ENCODE measurements around the gene BICC1. TPM values are rescaled to one million over a fixed set of nuclear protein-coding genes. Genes with fewer than 3 reads are reported as not detected.
"Not testable (repeated sequence)": the region's sequence is repeated elsewhere in the genome, so short reads cannot be mapped to it uniquely, and the experiment has no call there.

Gene BICC1
- total RNA-seq, 2 experiments from 2014 or later: not detected

DNA sequence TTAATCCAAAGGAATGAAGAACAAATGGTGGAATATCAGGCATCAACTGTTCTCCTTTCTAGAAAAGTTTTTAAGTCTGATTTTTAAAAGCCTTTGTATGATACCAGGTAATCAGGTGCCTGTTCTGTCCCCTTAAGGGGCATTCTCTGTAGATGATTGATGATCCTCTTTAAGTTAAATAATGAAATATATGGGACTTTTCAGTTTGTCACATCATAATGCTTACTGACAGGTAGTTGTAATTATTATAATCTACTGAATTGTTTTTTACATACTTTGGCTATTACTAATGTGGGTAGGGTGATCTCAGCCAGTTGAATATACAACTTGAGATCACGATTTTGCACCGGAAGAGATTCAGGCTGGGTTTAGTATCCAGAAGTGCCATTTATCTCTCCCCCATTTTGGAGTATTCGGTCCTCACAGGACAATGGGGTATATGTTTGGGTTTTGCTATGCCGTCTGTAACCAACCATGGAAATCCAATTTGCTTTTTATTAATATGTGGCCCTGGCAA is 330.2 kb downstream of the BICC1 start:
- Mint-ChIP-seq H3K9me3 (no peaks in the 10 kb centered on the region), H3K4me3 (no peak overlapping the region), H3K27ac (no peak overlapping the region), H3K36me3 (ENCODE audit: low read depth) (no peaks in the 10 kb centered on the region), H3K4me1 (no peaks in the 10 kb centered on the region), H3K27me3 (peaks cover 2% of the 10 kb centered on the region)
- DNase-seq: no peak
- ChIA-PET POLR2A (no interaction called here), CTCF (no interaction called here)

DNA sequence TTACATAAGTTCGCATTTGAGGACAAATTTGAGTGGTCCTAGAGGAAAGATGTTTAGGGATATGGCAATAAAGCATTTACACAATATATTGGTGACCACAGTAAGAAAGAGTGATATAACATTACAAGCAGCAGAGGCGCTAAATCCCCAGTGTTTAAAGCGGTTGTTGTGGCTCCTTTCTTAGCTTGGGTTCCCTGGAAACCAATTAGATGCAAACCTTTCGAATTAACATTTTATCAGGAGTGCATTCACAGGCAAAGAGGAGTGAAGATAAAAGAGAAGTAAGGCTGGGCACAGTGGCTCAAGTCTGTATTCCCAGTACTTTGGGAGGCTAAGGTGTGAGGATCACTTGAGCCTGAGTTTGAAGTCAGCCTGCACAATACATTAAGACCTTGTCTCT is 331.1 kb downstream of the BICC1 start:
- Mint-ChIP-seq H3K4me1 (no peaks in the 10 kb centered on the region), H3K27me3 (peaks cover 2% of the 10 kb centered on the region), H3K9me3 (no peaks in the 10 kb centered on the region), H3K4me3 (no peak overlapping the region), H3K36me3 (ENCODE audit: low read depth) (no peaks in the 10 kb centered on the region), H3K27ac (no peak overlapping the region)
- POLR2A ChIA-PET: no interaction called here
- no peak for DNase-seq
- CTCF ChIA-PET: no interaction called here

DNA sequence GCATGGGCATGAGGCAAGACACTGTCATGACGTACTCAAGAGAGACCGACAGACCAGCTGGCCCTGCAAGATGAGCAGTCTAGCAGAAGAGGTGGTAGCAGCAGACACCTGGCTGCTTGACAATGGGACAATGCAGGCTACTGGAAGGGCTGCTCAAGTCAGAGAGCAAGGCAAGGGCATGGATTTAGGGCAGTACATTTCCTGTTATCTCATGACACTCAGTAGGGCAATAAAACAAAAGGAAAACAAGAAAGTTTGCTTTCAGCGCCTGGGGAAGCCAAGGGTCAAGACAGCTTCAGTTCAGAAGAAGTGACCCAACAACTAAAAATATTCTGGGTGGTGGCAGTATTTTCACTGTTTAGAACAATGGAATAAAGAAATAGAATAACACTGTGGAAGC is 332.0 kb downstream of the BICC1 start:
- CTCF ChIA-PET: no interaction called here
- Mint-ChIP-seq H3K4me1 (no peaks in the 10 kb centered on the region), H3K9me3 (no peaks in the 10 kb centered on the region), H3K36me3 (ENCODE audit: low read depth) (no peaks in the 10 kb centered on the region), H3K27me3 (peaks cover 2% of the 10 kb centered on the region), H3K4me3 (no peak overlapping the region), H3K27ac (no peak overlapping the region)
- POLR2A ChIA-PET: no interaction called here
- no peak for DNase-seq

DNA sequence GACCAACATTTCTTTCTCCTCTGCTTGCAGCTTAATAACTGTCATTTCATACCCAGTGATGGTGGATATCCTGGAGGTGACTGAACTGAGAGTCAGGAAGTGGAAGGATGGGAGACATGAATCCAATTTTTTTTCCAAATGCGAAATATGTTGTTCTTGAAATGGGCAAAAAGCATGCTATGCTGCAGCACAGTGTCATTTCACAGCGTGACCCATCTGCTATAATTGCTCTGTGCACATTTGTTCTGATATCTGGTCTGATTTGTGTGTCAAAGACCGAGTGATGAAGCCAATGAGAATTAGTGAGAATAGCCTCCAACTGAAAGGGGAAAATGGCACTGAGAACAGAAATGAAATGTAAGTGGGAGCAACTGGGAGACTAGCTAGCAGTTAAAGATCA is 334.2 kb downstream of the BICC1 start:
- Mint-ChIP-seq H3K9me3 (no peaks in the 10 kb centered on the region), H3K27me3 (no peaks in the 10 kb centered on the region), H3K4me3 (no peak overlapping the region), H3K27ac (no peak overlapping the region), H3K36me3 (ENCODE audit: low read depth) (no peaks in the 10 kb centered on the region), H3K4me1 (no peaks in the 10 kb centered on the region)
- POLR2A ChIA-PET: no interaction called here
- CTCF ChIA-PET: no interaction called here
- DNase-seq: no peak

DNA sequence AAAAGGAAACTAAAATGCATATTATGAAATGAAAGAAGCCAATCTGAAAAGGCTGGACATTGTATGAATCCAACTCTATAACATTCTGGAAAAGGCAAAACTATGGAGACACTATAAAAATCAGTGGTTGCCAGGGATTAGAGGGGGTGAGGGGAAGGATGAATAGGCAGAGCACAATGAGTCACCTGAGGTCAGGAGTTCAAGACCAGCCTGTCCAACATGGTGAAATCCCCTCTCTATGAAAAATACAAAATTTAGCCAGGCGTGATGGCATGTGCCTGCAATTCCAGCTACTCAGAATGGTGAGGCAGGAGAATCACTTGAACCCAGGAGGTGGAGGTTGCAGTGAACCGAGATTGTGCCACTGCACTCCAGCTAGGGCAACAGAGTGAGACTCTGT is 338.9 kb downstream of the BICC1 start:
- H3K27ac Mint-ChIP-seq: no peak overlapping the region
- POLR2A ChIA-PET: no interaction called here
- H3K9me3 Mint-ChIP-seq: no peaks in the 10 kb centered on the region
- DNase-seq: no peak
- no peaks in the 10 kb centered on the region for H3K4me1 Mint-ChIP-seq
- CTCF ChIA-PET: no interaction called here
- H3K4me3 Mint-ChIP-seq: no peak overlapping the region
- no peaks in the 10 kb centered on the region for H3K27me3 Mint-ChIP-seq
- H3K36me3 Mint-ChIP-seq (ENCODE audit: low read depth): no peaks in the 10 kb centered on the region

DNA sequence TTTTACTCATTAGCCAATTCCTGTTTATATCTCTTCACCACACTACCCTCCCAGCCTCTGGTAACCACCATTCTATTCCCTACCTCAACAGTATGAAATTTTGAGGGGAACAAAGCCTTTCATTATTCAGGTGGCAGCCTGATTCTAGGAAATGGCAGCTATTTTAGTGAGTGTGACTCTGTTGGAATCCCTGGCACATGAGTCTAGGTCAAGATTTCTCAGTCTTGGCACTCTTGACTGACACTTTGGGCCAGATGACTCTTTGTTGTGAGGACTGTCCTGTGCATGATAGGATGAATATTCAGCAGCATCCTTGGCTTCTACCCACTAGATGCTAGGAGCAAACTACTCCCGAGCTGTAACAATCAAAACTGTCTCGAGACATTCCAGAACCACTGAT is 341.0 kb downstream of the BICC1 start:
- Mint-ChIP-seq H3K27ac (no peak overlapping the region), H3K4me3 (no peak overlapping the region), H3K9me3 (no peaks in the 10 kb centered on the region), H3K36me3 (ENCODE audit: low read depth) (no peaks in the 10 kb centered on the region), H3K27me3 (no peaks in the 10 kb centered on the region), H3K4me1 (no peaks in the 10 kb centered on the region)
- POLR2A ChIA-PET: no interaction called here
- no peak for DNase-seq
- CTCF ChIA-PET: no interaction called here

DNA sequence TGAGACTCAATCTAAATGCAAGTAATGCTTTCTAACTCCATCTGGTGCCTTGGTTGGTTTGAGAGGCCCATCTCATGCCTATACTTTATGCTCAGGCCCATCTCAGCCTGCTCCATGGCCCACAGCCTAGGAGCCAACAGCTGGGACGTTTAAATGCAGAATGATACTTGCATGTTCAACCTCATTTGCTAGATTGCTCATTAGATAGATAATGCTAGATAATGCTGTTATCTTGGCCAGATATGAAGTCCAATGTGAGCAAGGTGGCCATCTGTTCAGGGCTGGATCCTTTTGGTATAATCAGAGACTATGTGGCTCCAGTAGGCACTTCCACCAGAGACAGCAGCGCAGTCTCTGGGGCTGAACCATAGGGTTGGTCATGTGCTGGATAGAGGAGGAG is 342.1 kb downstream of the BICC1 start:
- Mint-ChIP-seq H3K4me1 (no peaks in the 10 kb centered on the region), H3K27ac (no peak overlapping the region), H3K27me3 (no peaks in the 10 kb centered on the region), H3K4me3 (no peak overlapping the region), H3K9me3 (no peaks in the 10 kb centered on the region), H3K36me3 (ENCODE audit: low read depth) (no peaks in the 10 kb centered on the region)
- ChIA-PET POLR2A (no interaction called here), CTCF (no interaction called here)
- DNase-seq: no peak

DNA sequence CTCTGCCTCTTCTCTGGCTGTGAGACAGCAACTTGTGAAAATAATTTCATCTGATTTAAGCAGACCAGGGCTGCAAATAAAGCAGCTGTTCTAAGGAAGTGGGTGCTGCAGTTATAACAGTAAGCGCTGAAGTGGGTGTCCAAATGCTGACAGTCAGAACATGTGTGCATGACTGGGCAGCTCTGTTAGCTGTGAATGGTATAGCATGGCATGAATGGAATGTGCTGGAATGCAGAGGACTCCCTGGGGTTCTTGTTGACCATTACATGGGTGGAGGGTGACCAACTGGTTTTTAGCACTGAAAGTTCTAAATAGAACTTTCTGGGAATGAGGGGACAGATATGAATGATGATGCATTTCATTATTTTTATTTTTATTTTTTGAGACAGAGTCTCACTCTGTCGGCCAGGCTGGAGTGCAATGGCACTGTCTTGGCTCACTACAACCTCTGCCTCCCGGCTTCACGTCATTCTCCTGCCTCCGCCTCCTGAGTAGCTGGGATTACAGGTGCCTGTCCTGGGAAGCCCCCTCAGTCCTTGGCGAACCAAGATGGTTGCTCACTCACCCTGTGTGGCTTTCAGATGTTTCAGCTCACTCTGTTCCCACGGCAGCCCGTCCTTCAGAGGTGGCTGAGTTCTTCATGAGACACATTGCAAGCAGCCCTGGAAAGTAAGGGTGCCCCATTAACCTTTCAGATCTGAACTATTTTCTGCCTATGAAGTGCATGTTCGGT is 344.0 kb downstream of the BICC1 start:
- POLR2A ChIA-PET: no interaction called here
- no peaks in the 10 kb centered on the region for H3K36me3 Mint-ChIP-seq (ENCODE audit: low read depth)
- H3K4me1 Mint-ChIP-seq: no peaks in the 10 kb centered on the region
- no peak overlapping the region for H3K27ac Mint-ChIP-seq
- no peaks in the 10 kb centered on the region for H3K27me3 Mint-ChIP-seq
- no peak overlapping the region for H3K4me3 Mint-ChIP-seq
- DNase-seq: no peak
- no peaks in the 10 kb centered on the region for H3K9me3 Mint-ChIP-seq
- CTCF ChIA-PET: no interaction called here

DNA sequence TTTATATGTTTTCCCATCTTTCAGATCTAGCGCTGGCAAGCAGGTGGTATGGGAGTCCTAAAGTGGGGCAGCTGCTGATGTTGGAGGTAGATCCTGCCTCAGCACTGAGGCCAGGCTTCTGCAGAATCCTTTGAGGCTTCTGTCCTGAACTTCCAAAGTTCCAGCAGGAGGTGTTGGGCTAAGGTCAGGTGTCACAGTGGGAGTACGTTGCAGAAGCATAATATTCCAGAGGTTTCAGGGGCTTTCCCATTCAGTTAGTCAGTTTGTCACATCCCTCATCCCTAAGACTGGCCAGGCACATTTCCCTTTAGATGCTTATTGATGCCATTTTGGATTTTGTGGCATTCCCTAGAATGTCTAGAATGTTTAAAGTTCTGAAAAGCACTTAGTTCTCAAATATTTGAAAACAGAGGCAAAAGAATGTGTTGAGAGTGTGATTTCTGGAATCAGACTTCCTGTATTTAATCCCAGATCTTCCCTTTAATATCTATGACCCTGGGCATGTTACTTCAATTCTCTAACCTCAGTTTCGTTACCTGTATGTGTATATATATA is 344.7 kb downstream of the BICC1 start:
- POLR2A ChIA-PET: no interaction called here
- Mint-ChIP-seq H3K27ac (no peak overlapping the region), H3K27me3 (no peaks in the 10 kb centered on the region), H3K36me3 (ENCODE audit: low read depth) (no peaks in the 10 kb centered on the region), H3K4me1 (no peaks in the 10 kb centered on the region), H3K4me3 (no peak overlapping the region), H3K9me3 (no peaks in the 10 kb centered on the region)
- CTCF ChIA-PET: no interaction called here
- DNase-seq: no peak

DNA sequence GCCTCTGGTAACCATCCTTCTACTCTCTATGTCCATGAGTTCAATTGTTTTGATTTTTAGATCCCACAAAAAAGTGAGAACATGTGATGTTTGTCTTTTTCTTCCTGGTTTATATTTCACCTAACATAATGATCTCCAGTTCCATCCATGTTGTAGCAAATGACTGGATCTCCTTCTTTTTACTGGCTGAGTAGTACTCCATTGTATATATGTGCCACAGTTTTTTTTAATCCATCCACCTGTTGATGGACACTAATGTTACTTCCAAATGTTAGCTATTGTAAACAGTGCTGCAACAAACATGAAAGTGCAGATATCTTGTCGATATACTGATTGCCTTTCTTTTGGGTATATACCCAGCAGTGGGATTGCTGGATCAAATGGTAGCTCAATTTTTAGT is 345.5 kb downstream of the BICC1 start:
- H3K4me3 Mint-ChIP-seq; H3K9me3 Mint-ChIP-seq; DNase-seq; H3K27ac Mint-ChIP-seq; H3K4me1 Mint-ChIP-seq; CTCF ChIA-PET; POLR2A ChIA-PET; H3K36me3 Mint-ChIP-seq (ENCODE audit: low read depth); H3K27me3 Mint-ChIP-seq: not testable (repeated sequence)

DNA sequence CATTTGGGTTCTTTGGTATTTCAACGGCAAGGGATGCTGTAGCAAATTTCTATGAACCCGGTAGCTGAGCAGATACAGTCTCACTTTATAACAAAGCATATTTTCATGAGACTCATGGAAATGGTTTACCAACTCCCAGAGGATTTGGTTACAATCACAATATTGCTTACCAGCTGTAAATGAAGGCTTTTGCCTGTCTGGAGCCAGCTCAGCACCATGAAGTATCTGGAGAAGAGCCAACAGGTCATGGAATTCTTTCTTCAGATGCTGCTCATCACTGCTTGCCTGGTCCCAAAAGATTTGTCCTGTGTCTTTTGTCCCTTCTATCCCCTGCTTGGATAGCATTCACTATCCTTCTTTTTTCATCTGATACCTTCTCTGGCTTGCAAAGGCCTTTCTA is 346.9 kb downstream of the BICC1 start:
- no peak for DNase-seq
- ChIA-PET CTCF (no interaction called here), POLR2A (no interaction called here)
- Mint-ChIP-seq H3K27ac (no peak overlapping the region), H3K4me3 (no peak overlapping the region), H3K4me1 (no peaks in the 10 kb centered on the region), H3K9me3 (no peaks in the 10 kb centered on the region), H3K36me3 (ENCODE audit: low read depth) (no peaks in the 10 kb centered on the region), H3K27me3 (no peaks in the 10 kb centered on the region)

DNA sequence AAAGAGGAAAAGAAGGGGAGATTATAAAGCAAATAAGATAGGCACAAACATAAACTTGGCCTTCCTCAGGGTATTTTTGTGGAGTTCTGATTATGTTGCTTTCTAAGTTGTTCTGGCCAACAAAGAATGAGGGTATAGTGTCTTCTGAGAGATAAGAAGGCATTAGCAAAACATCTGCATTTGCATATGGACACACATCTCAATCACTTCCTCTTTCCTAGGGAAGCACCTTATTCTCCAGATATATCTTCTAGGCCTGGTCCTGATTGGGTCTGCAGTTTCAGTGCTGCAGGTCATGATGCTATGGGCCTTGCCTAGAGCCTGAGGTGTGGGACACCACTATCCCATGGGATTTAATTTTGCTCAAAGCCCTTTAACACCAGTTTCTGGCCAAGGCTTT is 355.0 kb downstream of the BICC1 start:
- Mint-ChIP-seq H3K4me1 (no peaks in the 10 kb centered on the region), H3K36me3 (ENCODE audit: low read depth) (no peaks in the 10 kb centered on the region), H3K27ac (no peak overlapping the region), H3K27me3 (no peaks in the 10 kb centered on the region), H3K9me3 (peaks cover 2% of the 10 kb centered on the region), H3K4me3 (no peak overlapping the region)
- ChIA-PET POLR2A (no interaction called here), CTCF (no interaction called here)
- no peak for DNase-seq

DNA sequence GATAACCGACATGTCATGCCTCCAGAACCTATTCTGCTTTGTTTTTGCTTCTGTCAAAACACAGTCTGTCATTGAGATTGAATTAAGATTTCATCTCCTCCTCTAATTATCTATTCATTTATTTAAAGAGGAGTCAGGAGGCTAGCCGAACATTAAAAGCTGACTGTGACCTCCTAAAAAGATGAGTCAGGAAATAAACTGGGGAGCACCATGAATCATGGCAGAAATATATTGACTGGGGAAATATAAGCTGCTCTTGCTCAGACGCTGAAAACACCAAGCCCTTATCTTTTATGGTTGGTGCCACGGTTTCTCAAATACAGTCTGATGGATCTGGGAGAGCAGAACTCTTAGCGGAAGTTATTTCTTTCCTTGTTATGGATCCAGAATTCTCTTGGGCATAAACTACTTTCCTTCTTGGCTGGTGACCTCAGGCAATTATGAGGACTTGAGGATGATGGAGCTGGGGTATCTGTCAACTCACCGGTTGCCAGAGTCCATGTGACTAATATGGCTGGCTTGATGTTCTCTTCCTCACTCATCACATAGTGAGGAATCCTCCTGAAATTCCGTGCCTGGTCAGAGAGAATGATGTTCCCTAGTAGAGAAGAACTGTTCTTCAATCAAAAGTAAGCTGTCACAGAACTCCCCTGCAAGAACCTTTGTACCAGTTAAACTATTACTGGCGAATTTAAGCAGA is 356.2 kb downstream of the BICC1 start:
- DNase-seq: no peak
- POLR2A ChIA-PET: no interaction called here
- CTCF ChIA-PET: no interaction called here
- Mint-ChIP-seq H3K9me3 (peaks cover 2% of the 10 kb centered on the region), H3K4me1 (no peaks in the 10 kb centered on the region), H3K36me3 (ENCODE audit: low read depth) (no peaks in the 10 kb centered on the region), H3K27ac (no peak overlapping the region), H3K27me3 (no peaks in the 10 kb centered on the region), H3K4me3 (no peak overlapping the region)

DNA sequence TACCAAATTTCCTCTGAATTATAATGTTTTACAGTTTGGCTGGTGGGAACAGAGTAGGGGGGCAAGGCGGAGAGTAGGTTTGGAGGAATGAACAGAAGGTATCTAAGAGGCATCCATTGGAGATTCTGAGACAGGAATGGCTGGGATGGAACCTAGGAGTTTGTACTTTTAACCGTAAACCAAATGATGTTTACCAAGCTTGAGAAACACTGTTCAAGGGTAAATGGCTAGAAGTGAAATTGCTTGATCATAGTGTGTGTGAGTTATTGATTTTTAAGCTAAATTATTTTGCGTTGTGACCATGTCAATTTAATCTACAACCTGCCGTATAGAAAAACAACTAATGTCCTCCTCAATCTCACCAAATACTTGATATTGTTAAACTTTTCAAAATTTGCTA is 357.4 kb downstream of the BICC1 start:
- CTCF ChIA-PET: no interaction called here
- no peaks in the 10 kb centered on the region for H3K36me3 Mint-ChIP-seq (ENCODE audit: low read depth)

More for the DNA sequence above, 357.4 kb downstream of the BICC1 start:
- POLR2A ChIA-PET: no interaction called here
- Mint-ChIP-seq H3K9me3 (no peaks in the 10 kb centered on the region), H3K27ac (no peak overlapping the region), H3K27me3 (no peaks in the 10 kb centered on the region), H3K4me1 (no peaks in the 10 kb centered on the region), H3K4me3 (no peak overlapping the region)
- DNase-seq: no peak
